Breast epithelium (tissue), 4 donors: ENCODE results near the gene RERE. TPM values are rescaled to one million over a fixed set of nuclear protein-coding genes. Genes with fewer than 3 reads are reported as not detected.

ENCODE experiments used
- DNase-seq, 2 donors: peaks; one replicate each; pipeline ENCODE4 v3.0.0-alpha.2; 2019; ENCODE audit warnings: low spot score in 2 of 2
- H3K27ac ChIP-seq, 2 donors: fragments of 200-600 bp; sonication (generic) in 1 of 2; one replicate each; pipeline ENCODE4 v1.5.1; 2016 to 2019; ENCODE audit warnings: mild to moderate bottlenecking in 1 of 2
- H3K27me3 ChIP-seq, 2 donors: fragments of 200-600 bp; sonication (generic) in 1 of 2; one replicate each; pipeline versions ENCODE4 v1.5.1 to v1.6.0; 2017 to 2019; ENCODE audit warnings: control low read depth in 1 of 2, mild to moderate bottlenecking in 1 of 2
- H3K36me3 ChIP-seq: fragments of 200-600 bp; one replicate; pipeline ENCODE4 v1.5.1; 2019
- H3K4me1 ChIP-seq, 2 donors: fragments of 200-600 bp; sonication (generic); one replicate each; pipeline ENCODE4 v1.5.1; 2016 to 2019; ENCODE audit warnings: control low read depth in 1 of 2
- H3K4me3 ChIP-seq, 3 donors: fragments of 200-600 bp; sonication (generic); 1 replicate in 2 of 3; 2 replicates in 1 of 3; pipeline ENCODE4 v1.5.1; 2016 to 2019; ENCODE audit warnings: mild to moderate bottlenecking in 3 of 3, moderate library complexity in 2 of 3
- H3K9me3 ChIP-seq, 2 donors: fragments of 200-600 bp; sonication (generic) in 1 of 2; one replicate each; pipeline ENCODE4 v1.5.1; 2016 to 2019; ENCODE audit warnings: control low read depth in 1 of 2
- CTCF ChIP-seq, 3 donors: fragments of 450-650 bp; IDR thresholded peaks; one replicate each; pipeline ENCODE4 v1.5.1; 2016 to 2017; ENCODE audit warnings: antibody characterized with exemption in 3 of 3, mild to moderate bottlenecking in 3 of 3, moderate library complexity in 3 of 3
- POLR2A ChIP-seq: fragments of 450-650 bp; IDR thresholded peaks from one replicate; pipeline ENCODE4 v1.6.1; 2016; ENCODE audit warnings: antibody characterized with exemption, mild to moderate bottlenecking, moderate library complexity
- POLR2AphosphoS5 ChIP-seq, 3 donors: sonication (generic); formaldehyde crosslinking; IDR thresholded peaks; one replicate each; pipeline ENCODE4 v1.6.1; 2017; ENCODE audit warnings: antibody characterized with exemption in 3 of 3
- intact Hi-C: fragments of 100-400 bp; cut with DNase I; formaldehyde crosslinking; loops from one replicate; pipeline ENCODE4 v1.15.1; 2023; ENCODE audit warnings: low total_unique reads
- total RNA-seq, 3 donors: library from RNA; depleted of rRNA; stranded (reverse); fragments of >200 nt; gene quantifications; one replicate each; pipeline ENCODE4 v1.1.0, GENCODE V29; 2016

RERE gene
- total RNA-seq, 3 donors from 2014 or later: 65.8 to 166 (median 123) TPM

- Histone ChIP-seq H3K27ac (no peak overlapping the region), H3K27me3 (no peaks in the 10 kb centered on the region), H3K9me3 (no peaks in the 10 kb centered on the region), H3K4me1 (no peaks in the 10 kb centered on the region), H3K36me3 (no peaks in the 10 kb centered on the region), H3K4me3 (no peak overlapping the region)
- intact Hi-C loops: no loop called here
- TF ChIP-seq POLR2A (no peak), CTCF (IDR thresholded peaks at IDR 0.05) (no peak), POLR2AphosphoS5 (IDR thresholded peaks at IDR 0.05) (no peak)
- DNase-seq: no peak
Observed at GRCh38 chr1:8797216-8797615, 20.2 kb downstream of the RERE start.

DNA sequence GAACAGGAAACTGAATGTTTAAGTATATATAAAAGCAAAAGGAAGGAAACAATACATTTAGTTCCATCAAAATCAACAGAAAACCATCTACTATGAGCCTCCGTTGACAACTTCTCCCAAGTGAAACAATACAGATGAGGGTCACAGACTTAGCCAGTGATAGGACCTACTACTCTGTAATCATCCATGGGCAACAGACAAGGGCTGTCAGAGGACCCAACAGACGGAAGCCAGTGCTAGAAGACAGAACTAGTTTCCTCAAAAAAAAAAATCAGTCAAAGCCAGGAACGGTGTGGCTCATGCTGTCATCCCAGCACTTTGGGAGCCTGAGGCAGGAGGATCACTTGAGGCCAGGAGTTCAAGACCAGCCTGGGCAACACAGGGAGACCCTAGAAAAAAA, 20.6 kb downstream of the RERE start:
- intact Hi-C loops: no loop called here
- H3K27ac ChIP-seq: no peak overlapping the region
- no peaks in the 10 kb centered on the region for H3K4me1 ChIP-seq
- H3K36me3 ChIP-seq: no peaks in the 10 kb centered on the region
- no peaks in the 10 kb centered on the region for H3K9me3 ChIP-seq
- DNase-seq: no peak
- H3K27me3 ChIP-seq: no peaks in the 10 kb centered on the region
- no peak overlapping the region for H3K4me3 ChIP-seq
- TF ChIP-seq CTCF (IDR thresholded peaks at IDR 0.05) (no peak), POLR2AphosphoS5 (IDR thresholded peaks at IDR 0.05) (no peak), POLR2A (no peak)

DNA sequence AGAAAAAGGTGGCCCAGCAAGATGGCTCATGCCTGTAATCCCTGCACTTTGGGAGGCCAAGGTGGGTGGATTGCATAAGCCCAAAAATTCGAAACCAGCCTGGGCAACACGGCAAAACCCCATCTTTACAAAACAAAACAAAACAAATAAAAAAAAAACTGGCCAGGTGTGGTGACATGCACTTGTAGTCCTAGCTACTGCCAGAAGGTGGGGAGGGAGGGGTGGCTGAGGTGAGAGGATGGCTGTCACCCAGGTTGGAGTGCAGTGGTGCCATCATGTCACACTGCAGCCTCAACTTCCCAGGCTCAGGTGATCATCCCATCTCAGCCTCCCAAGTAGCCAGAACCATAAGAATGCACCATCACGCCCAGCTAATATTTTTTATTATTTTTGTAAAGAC, 22.8 kb downstream of the RERE start:
- intact Hi-C loops: no loop called here
- no peak overlapping the region for H3K27ac ChIP-seq
- no peaks in the 10 kb centered on the region for H3K36me3 ChIP-seq
- H3K9me3 ChIP-seq: no peaks in the 10 kb centered on the region
- TF ChIP-seq POLR2A (no peak), POLR2AphosphoS5 (IDR thresholded peaks at IDR 0.05) (no peak), CTCF (IDR thresholded peaks at IDR 0.05) (no peak)
- no peaks in the 10 kb centered on the region for H3K27me3 ChIP-seq
- peaks cover 0 to 3% of the 10 kb centered on the region in 2 donors for H3K4me1 ChIP-seq
- H3K4me3 ChIP-seq: no peak overlapping the region
- DNase-seq: no peak

DNA sequence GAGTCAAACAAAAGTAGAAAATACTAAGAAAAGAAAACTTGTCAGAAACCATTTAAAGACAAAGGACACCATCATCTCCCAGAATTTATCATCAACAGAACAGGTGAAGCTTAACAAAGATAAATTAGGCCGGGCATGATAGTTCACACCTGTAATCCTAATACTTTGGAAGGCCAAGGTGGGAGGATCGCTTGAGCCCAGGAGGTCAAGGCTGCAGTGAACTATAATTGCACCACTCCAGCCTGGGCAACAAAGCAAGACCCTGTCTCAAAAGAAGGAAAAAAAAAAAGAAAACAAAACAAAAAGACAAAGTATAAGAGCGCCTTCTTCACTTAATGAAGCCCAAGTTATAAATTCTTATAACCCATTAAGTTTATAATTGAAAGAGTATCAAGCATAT, 25.6 kb downstream of the RERE start:
- intact Hi-C loops: no loop called here
- DNase-seq: no peak
- no peak overlapping the region for H3K27ac ChIP-seq
- no peak overlapping the region for H3K4me3 ChIP-seq
- TF ChIP-seq CTCF (IDR thresholded peaks at IDR 0.05) (no peak), POLR2A (no peak), POLR2AphosphoS5 (IDR thresholded peaks at IDR 0.05) (no peak)
- no peaks in the 10 kb centered on the region for H3K27me3 ChIP-seq
- H3K4me1 ChIP-seq: peaks cover 0 to 3% of the 10 kb centered on the region in 2 donors
- H3K36me3 ChIP-seq: no peaks in the 10 kb centered on the region
- no peaks in the 10 kb centered on the region for H3K9me3 ChIP-seq

GRCh38 chr1:8790987-8791386, 26.5 kb downstream of the RERE start:
- Histone ChIP-seq H3K4me3 (no peak overlapping the region), H3K27me3 (no peaks in the 10 kb centered on the region), H3K36me3 (no peaks in the 10 kb centered on the region), H3K27ac (no peak overlapping the region), H3K4me1 (peaks cover 0 to 3% of the 10 kb centered on the region in 2 donors), H3K9me3 (no peaks in the 10 kb centered on the region)
- DNase-seq: no peak
- intact Hi-C loops: no loop called here
- TF ChIP-seq POLR2AphosphoS5 (IDR thresholded peaks at IDR 0.05) (no peak), CTCF (IDR thresholded peaks at IDR 0.05) (no peak), POLR2A (no peak)
